Fibroblast of skin of right biceps (primary cell): ENCODE measurements around the gene AFAP1L2.

Experiments used
- DNase-seq: peaks from one replicate; pipeline ENCODE4 v3.0.0-alpha.2; 2013

The AFAP1L2 gene

DNA sequence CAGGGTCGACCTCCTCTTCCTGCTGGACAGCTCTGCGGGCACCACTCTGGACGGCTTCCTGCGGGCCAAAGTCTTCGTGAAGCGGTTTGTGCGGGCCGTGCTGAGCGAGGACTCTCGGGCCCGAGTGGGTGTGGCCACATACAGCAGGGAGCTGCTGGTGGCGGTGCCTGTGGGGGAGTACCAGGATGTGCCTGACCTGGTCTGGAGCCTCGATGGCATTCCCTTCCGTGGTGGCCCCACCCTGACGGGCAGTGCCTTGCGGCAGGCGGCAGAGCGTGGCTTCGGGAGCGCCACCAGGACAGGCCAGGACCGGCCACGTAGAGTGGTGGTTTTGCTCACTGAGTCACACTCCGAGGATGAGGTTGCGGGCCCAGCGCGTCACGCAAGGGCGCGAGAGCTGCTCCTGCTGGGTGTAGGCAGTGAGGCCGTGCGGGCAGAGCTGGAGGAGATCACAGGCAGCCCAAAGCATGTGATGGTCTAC, 118.3 kb downstream of the AFAP1L2 start:
- DNase-seq = no peak

DNA sequence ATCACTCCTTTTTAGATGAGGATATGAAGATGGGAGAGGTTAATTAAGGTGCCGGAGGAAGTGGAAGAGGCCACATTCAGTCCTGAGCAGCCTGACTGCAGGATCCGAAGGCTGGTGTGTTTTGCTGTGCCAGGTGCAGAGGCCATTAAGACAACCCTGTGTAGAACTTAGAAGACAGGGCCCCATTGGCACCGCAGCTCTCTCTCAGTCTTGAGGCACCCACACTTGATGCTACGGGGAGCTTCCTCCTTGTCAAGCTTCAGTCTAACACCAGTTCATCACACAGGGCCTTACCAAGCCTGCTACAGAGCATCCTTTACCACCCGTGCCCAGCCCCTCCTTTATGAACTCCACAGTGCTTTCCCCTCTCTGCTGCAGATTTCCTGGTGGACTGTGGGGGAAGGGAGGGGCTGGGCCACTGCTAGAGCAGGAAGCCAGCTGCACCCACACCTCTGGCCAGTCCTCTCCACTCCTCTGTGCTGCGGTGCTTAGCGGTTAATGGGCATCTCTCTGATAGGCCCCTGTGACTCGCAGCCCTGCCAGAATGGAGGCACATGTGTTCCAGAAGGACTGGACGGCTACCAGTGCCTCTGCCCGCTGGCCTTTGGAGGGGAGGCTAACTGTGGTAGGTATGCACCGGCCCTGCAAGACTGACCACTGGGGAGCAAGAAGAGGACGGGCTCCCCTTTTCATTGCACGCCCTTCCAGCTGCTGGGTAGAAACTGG, 119.8 kb downstream of the AFAP1L2 start:
- DNase-seq = no peak

- DNase-seq = no peak
Observed at GRCh38 chr10:114283535-114284234, 120.6 kb downstream of the AFAP1L2 start.

GRCh38 chr10:114283091-114283490, 121.2 kb downstream of the AFAP1L2 start:
- no peak for DNase-seq

GRCh38 chr10:114282526-114282925, 121.8 kb downstream of the AFAP1L2 start:
- no peak for DNase-seq

DNA sequence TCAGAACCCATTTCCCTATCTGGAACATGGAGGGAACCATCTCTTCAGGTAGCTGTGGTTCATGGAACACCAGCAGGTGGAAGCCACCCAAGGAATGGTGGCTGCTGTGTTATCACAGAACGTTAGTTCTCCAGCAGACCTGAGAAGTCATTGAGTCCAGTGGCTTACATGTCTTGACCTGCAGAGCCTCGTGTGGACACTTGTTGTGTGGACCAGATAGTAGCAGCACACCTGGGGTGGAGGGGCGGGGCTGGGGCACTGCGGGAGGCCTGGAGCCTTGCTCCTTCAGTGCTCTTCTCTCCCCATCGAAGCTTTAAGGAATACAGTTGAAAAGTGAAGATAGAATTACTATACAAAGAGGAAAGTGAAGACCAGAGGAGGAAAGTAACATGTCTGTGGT, 122.8 kb downstream of the AFAP1L2 start:
- DNase-seq = no peak

- DNase-seq = no peak
Observed at GRCh38 chr10:114281006-114281405, 123.3 kb downstream of the AFAP1L2 start.

DNA sequence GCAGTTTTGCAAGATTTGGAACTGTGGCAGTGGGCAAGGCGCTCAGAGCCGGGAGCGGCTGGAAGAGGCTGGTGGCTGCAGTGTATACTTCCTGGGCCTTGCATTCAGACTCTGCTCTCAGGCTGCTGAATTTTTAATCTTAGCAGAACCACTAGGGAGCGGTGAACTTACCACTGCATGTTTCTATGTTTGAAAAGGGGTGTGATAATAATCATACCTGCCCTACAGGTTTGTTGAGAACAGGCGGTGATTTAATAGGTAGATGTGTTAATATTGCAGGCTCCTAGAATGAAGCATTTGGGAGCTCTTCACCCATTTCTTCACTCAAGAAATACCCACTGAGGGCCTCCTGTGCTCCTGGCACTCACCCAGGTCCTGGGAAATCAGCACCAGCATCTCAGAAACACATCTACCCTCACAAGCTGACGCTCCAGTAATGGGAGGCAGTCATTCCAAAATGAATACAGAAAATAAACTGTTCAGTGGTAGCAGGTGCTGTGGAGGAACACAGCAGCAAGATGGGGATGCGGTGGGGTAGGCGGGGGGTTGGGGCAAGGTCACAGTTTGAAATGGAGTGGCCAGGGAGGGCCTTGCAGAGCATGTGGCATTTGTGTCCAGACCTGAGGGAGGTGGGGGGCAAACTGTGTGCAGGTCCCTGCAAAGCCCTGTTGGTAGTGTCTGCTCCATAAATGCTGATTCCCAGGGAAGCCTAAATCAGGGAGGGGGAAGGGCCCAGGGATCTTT, 124.2 kb downstream of the AFAP1L2 start:
- no peak for DNase-seq

DNA sequence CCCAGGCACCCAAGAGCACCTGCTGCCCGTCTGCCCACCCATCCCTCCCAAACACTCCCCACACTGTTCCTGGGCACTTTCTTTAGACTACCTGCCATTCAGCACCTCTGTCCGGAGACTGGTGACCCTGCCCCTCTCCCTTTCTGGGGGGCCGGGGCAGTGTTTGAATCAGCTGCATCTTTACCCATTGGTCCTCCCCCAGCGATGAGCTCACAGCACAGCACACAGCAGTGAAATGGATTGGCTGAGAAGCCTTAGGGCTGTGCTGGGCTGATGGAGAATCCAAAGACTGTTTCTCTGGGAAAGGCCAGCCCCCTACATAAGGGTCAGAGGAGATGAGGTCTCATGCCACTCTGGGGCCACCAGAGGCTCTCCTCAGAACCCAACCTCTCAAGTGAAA, 125.0 kb downstream of the AFAP1L2 start:
- no peak for DNase-seq

GRCh38 chr10:114278884-114279191, 125.5 kb downstream of the AFAP1L2 start:
- DNase-seq = no peak

- no peak for DNase-seq
Observed at GRCh38 chr10:114278140-114278883, 126.0 kb downstream of the AFAP1L2 start.

DNA sequence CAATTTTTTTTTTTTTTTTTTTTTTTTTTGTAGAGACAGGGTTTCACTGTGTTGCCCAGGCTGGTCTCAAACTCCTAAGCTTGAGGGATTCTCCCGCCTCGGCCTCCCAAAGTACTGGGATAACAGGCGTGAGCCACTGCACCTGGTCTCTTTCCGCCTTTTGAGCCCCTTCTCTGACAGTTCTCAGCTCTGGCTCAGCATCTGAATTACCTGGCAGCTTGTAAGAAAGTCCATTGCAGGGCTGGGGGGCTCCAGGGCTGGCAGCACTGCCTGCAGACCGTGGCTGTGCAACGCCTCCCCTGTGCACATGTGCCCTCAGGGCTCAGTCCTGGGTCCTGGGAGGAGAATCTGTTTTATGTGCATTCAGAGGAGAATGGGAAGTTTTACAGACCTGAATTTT, 127.6 kb downstream of the AFAP1L2 start:
- no peak for DNase-seq

- no peak for DNase-seq
Observed at GRCh38 chr10:114276066-114276465, 128.2 kb downstream of the AFAP1L2 start.

GRCh38 chr10:114274616-114275453, 129.5 kb downstream of the AFAP1L2 start:
- no peak for DNase-seq

- DNase-seq = no peak
Observed at GRCh38 chr10:114273910-114274309, 130.4 kb downstream of the AFAP1L2 start.

- no peak for DNase-seq
Observed at GRCh38 chr10:114272696-114273095, 131.6 kb downstream of the AFAP1L2 start.

GRCh38 chr10:114271779-114272167, 132.5 kb downstream of the AFAP1L2 start:
- DNase-seq = peak; percentile 95

DNA sequence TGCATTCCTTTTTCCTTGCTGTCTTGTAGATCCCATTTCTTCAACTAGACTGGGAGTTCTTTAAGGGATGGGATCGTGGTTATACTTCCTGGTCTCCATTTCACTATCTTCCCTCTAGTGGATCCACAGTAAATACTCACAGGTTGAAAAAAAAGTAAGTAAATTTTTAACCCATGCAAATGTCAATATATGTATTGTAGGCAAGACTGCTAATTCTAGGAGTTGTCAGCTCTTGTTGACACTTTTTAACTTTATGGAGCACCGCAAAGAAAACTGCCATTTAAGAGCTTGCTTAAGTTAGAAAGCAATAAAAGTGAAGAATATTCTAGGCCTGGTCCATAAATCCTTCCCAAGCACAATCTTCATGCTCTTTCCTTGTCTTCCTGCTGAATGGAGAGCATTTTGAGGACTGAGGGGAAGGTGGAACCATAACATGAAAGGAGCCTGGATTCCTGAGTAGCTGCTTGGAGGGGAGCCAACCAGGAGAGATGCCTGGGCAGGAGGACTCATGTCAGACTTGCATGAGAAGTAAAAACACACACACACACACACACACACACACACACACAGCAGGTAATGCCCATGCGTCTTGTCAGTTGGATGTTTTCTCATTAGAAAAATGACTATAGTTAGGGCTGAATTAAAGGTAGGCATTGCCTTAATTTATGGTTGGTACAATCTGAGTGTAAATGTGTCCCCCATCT, 133.1 kb downstream of the AFAP1L2 start:
- DNase-seq = peak; percentile 75

DNA sequence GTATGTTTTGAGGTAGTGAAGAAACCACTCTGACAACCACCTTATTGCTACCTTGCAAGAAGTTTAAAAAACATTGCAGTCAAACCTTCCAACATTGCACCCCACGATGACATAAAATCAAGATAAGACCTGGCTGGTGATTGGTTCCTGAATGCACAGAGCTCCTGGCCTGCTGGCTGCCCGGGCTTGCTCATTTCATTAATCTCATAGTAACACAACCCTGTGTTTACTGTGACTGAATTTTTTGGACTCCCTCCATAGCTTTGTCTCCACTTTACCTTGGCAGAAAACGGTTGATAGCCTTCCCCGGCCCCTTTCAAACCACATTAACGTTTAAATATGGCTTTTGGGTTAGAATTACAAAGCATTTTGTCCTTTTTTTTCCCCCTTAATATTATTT, 137.8 kb downstream of the AFAP1L2 start:
- peak; percentile 5 for DNase-seq

DNA sequence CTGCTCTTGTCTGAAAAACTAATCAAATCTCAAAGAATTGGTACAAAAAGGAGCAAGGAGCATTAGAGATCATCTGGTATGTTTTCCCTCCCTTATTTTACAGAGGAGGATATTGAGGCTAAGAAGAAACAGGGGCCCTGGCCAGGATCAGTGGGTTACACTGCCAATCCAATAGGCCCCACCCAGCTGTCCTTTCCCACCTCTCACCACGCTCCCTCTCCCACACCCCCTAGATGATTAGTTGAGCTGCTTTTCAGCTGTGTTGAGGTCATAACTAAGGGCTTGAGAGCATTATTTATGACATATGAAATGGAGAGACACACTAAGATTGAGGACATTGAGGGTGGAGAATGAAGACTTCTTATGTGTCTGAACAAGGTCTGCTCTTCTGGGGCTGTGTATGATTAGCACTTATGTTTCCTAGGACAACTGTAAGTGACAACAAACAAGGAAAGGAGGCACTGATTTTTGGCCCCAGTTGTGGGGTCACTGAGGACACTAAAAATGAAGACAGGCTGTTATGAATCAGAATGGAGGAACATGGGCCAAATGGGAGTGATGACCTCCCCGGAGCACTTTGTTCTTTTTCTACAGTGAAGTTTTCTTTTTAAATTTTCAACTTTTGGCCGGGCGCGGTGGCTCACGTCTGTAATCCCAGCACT, 138.8 kb downstream of the AFAP1L2 start:
- no peak for DNase-seq

- DNase-seq = no peak
Observed at GRCh38 chr10:114262496-114262895, 141.8 kb downstream of the AFAP1L2 start.
